OCI-LY3 (cell line): ENCODE data around the gene NSRP1.

Experiments used
- H2AFZ ChIP-seq: fragments of 200-600, 300-600 bp; shearing (Covaris generic); 2 replicates; pipeline ENCODE4 v1.6.0; 2014; ENCODE audit warnings: antibody characterized with exemption, low read depth, low read length
- H3K27ac ChIP-seq: fragments of 200-600, 300-600 bp; sonication (generic); 2 replicates; pipeline ENCODE4 v1.5.1; 2014; ENCODE audit warnings: mild to moderate bottlenecking, low read length, moderate library complexity, mixed read lengths
- H3K27me3 ChIP-seq: fragments of 200-600, 300-600 bp; sonication (generic); 2 replicates; pipeline ENCODE4 v1.6.1; 2014; ENCODE audit warnings: low read depth, low read length, mixed read lengths
- H3K36me3 ChIP-seq: fragments of 200-600, 300-600 bp; sonication (generic); replicated peaks from 2 replicates; pipeline ENCODE3; 2014; ENCODE audit warnings: low read depth, low read length, mixed read lengths
- H3K4me1 ChIP-seq: fragments of 300-600, 200-600 bp; sonication (generic); 2 replicates; pipeline ENCODE4 v1.6.1; 2014; ENCODE audit warnings: low read length, mixed read lengths
- H3K4me2 ChIP-seq: fragments of 200-600, 300-600 bp; sonication (generic); 2 replicates; pipeline ENCODE4 v1.6.1; 2014; ENCODE audit warnings: low read length, mixed read lengths
- H3K4me3 ChIP-seq: fragments of 300-600, 200-600 bp; sonication (generic); 2 replicates; pipeline ENCODE4 v1.5.1; 2014; ENCODE audit warnings: antibody characterized with exemption, mild to moderate bottlenecking, low read length, moderate library complexity
- H3K79me2 ChIP-seq: fragments of 300-600, 200-600 bp; shearing (Covaris generic); 2 replicates; pipeline ENCODE4 v1.6.1; 2014; ENCODE audit warnings: mild to moderate bottlenecking, low read length, mixed read lengths
- H3K9ac ChIP-seq: fragments of 300-600, 200-600 bp; shearing (Covaris generic); 2 replicates; pipeline ENCODE4 v1.6.0; 2014; ENCODE audit warnings: mild to moderate bottlenecking, low read length, moderate library complexity
- H3K9me3 ChIP-seq: fragments of 200-600, 300-600 bp; shearing (Covaris generic); 2 replicates; pipeline ENCODE4 v1.6.1; 2014; ENCODE audit warnings: low read length, mixed read lengths; ENCODE audit not compliant: insufficient read depth
- H4K20me1 ChIP-seq: fragments of 200-600, 300-600 bp; sonication (generic); 2 replicates; pipeline ENCODE4 v1.6.1; 2016; ENCODE audit warnings: low read length, mixed read lengths; ENCODE audit not compliant: insufficient read depth
- CTCF ChIP-seq: fragments of 200-600, 300-600 bp; sonication (generic); IDR thresholded peaks from 2 replicates; pipeline ENCODE4 v1.5.1; 2014; ENCODE audit warnings: antibody characterized with exemption, low read length, low read depth
- EZH2phosphoT487 ChIP-seq: fragments of 200-600 bp; shearing (Covaris generic); IDR thresholded peaks from 2 replicates; pipeline ENCODE4 v1.6.1; 2018; ENCODE audit warnings: antibody characterized with exemption, mixed run types, low read depth

The NSRP1 gene

GRCh38 chr17:30191072-30191471, 74.5 kb downstream of the NSRP1 start:
- Histone ChIP-seq H3K9me3 (no peaks in the 10 kb centered on the region), H3K4me3 (no peak overlapping the region), H3K4me1 (no peaks in the 10 kb centered on the region), H4K20me1 (no peaks in the 10 kb centered on the region), H3K79me2 (no peaks in the 10 kb centered on the region), H2AFZ (no peak overlapping the region), H3K27ac (no peak overlapping the region), H3K9ac (no peak overlapping the region), H3K4me2 (no peak overlapping the region), H3K36me3 (peaks cover 3% of the 10 kb centered on the region), H3K27me3 (peaks cover 22% of the 10 kb centered on the region)
- TF ChIP-seq EZH2phosphoT487 (no peak), CTCF (no peak)

GRCh38 chr17:30196504-30196903, 79.9 kb downstream of the NSRP1 start:
- Histone ChIP-seq H3K36me3 (no peaks in the 10 kb centered on the region), H3K4me1 (no peaks in the 10 kb centered on the region), H3K27me3 (peaks cover 36% of the 10 kb centered on the region), H3K4me2 (no peak overlapping the region), H3K27ac (no peak overlapping the region), H3K9ac (no peak overlapping the region), H3K79me2 (no peaks in the 10 kb centered on the region), H2AFZ (no peak overlapping the region), H3K4me3 (no peak overlapping the region), H4K20me1 (no peaks in the 10 kb centered on the region), H3K9me3 (no peaks in the 10 kb centered on the region)
- TF ChIP-seq EZH2phosphoT487 (no peak), CTCF (no peak)

- Histone ChIP-seq H4K20me1 (no peaks in the 10 kb centered on the region), H3K9ac (no peak overlapping the region), H3K4me2 (no peak overlapping the region), H3K9me3 (no peaks in the 10 kb centered on the region), H3K36me3 (no peaks in the 10 kb centered on the region), H3K79me2 (no peaks in the 10 kb centered on the region), H3K4me1 (no peaks in the 10 kb centered on the region), H3K27me3 (peaks cover 36% of the 10 kb centered on the region), H2AFZ (no peak overlapping the region), H3K4me3 (no peak overlapping the region), H3K27ac (no peak overlapping the region)
- no peak for TF ChIP-seq EZH2phosphoT487
- no peak for TF ChIP-seq CTCF
Observed at GRCh38 chr17:30197416-30197815, 80.8 kb downstream of the NSRP1 start.

GRCh38 chr17:30199600-30199999, 83.0 kb downstream of the NSRP1 start:
- Histone ChIP-seq H4K20me1 (no peaks in the 10 kb centered on the region), H3K4me3 (no peak overlapping the region), H3K9me3 (no peaks in the 10 kb centered on the region), H2AFZ (no peak overlapping the region), H3K27ac (no peak overlapping the region), H3K36me3 (no peaks in the 10 kb centered on the region), H3K4me2 (no peak overlapping the region), H3K9ac (no peak overlapping the region), H3K4me1 (peaks cover 9% of the 10 kb centered on the region; the same call in 1 of the 2 replicates), H3K27me3 (peaks cover 43% of the 10 kb centered on the region), H3K79me2 (no peaks in the 10 kb centered on the region)
- TF ChIP-seq CTCF (no peak), EZH2phosphoT487 (no peak)
